MCF 10A (cell line): ENCODE results near the gene EIF3M. TPM values are rescaled to one million over a fixed set of nuclear protein-coding genes. Genes with fewer than 3 reads are reported as not detected.

Experiments
- BruUV-seq: library from RNA; stranded (reverse); fragments of 400-500 nt; replicated peaks from 2 replicates; lab custom pipeline; 2021; lab: Mats Ljungman, UMichigan
- CTCF ChIA-PET: fragments of 300-600 bp; sonication (Branson Sonifier 250); formaldehyde crosslinking; extraction: SDS; loops from one replicate; lab custom pipeline; 2021; ENCODE audit warnings: antibody characterized with exemption, inconsistent platforms; lab: Yijun Ruan, JAX
- POLR2A ChIA-PET: fragments of 300-600, 350-650 bp; sonication (Branson Sonifier 250); formaldehyde crosslinking; extraction: SDS; loops from one replicate; lab custom pipeline; 2020; ENCODE audit warnings: antibody characterized with exemption, inconsistent platforms; lab: Yijun Ruan, JAX
- DNase-seq: peaks from one replicate; pipeline ENCODE4 v3.0.0-alpha.2; 2018; ENCODE audit not compliant: unreplicated experiment
- H3K27ac Mint-ChIP-seq: one replicate; pipeline ENCODE4 v1.8.0; 2022; ENCODE audit warnings: mild to moderate bottlenecking, low read depth, mixed read lengths; ENCODE audit not compliant: unreplicated experiment
- H3K27me3 Mint-ChIP-seq: one replicate; pipeline ENCODE4 v1.8.0; 2022; ENCODE audit warnings: mixed read lengths; ENCODE audit not compliant: insufficient read depth, unreplicated experiment
- H3K36me3 Mint-ChIP-seq: one replicate; pipeline ENCODE4 v1.8.0; 2022; ENCODE audit warnings: mild to moderate bottlenecking, moderate library complexity, mixed read lengths; ENCODE audit not compliant: insufficient read depth, unreplicated experiment
- H3K4me1 Mint-ChIP-seq: one replicate; pipeline ENCODE4 v1.8.0; 2022; ENCODE audit warnings: mixed read lengths; ENCODE audit not compliant: insufficient read depth, unreplicated experiment
- H3K4me3 Mint-ChIP-seq: one replicate; pipeline ENCODE4 v1.8.0; 2022; ENCODE audit warnings: mild to moderate bottlenecking, moderate library complexity, mixed read lengths; ENCODE audit not compliant: unreplicated experiment
- H3K9me3 Mint-ChIP-seq: one replicate; pipeline ENCODE4 v1.8.0; 2022; ENCODE audit warnings: mixed read lengths; ENCODE audit not compliant: unreplicated experiment
- CTCF ChIP-seq: fragments of 200-600 bp; IDR thresholded peaks from one replicate; pipeline ENCODE4 v1.8.0; 2022; ENCODE audit warnings: antibody characterized with exemption, mild to moderate bottlenecking; ENCODE audit not compliant: unreplicated experiment
- intact Hi-C: fragments of 100-400 bp; cut with micrococcal nuclease; formaldehyde crosslinking; loops from 2 replicates; pipeline ENCODE4 v1.14.1; 2022
- total RNA-seq: library from RNA; stranded (reverse); gene quantifications from 2 replicates; pipeline ENCODE4 v1.2.3, GENCODE V29; 2022

Gene EIF3M
- total RNA-seq, 1 experiment from 2014 or later: 443 TPM

- H3K27me3 Mint-ChIP-seq: no peaks in the 10 kb centered on the region
- no TSS peak for BruUV-seq
- H3K27ac Mint-ChIP-seq: no peak overlapping the region
- ChIA-PET POLR2A (interaction anchor here (0.6 kb wide), 1 partner anchor 29 kb away, joined by 3 read pairs; no protein-coding TSS in a partner anchor), CTCF (interaction anchor here (0.6 kb wide), 2 partner anchors 22 to 141 kb away, joined by 3 to 6 read pairs; no protein-coding TSS in a partner anchor)
- intact Hi-C loops: no loop called here
- DNase-seq: no peak
- H3K36me3 Mint-ChIP-seq: no peaks in the 10 kb centered on the region
- TF ChIP-seq CTCF: no peak
- H3K4me3 Mint-ChIP-seq: no peak overlapping the region
- no peaks in the 10 kb centered on the region for H3K4me1 Mint-ChIP-seq
- H3K9me3 Mint-ChIP-seq: no peaks in the 10 kb centered on the region
Measured at GRCh38 chr11:32630844-32631243, 47.2 kb downstream of the EIF3M start.

GRCh38 chr11:32635819-32636218 lies 52.2 kb downstream of the EIF3M start:
- ChIA-PET POLR2A (no interaction called here), CTCF (no interaction called here)
- DNase-seq: no peak
- no peaks in the 10 kb centered on the region for H3K9me3 Mint-ChIP-seq
- no peaks in the 10 kb centered on the region for H3K4me1 Mint-ChIP-seq
- no peak overlapping the region for H3K4me3 Mint-ChIP-seq
- H3K36me3 Mint-ChIP-seq: no peaks in the 10 kb centered on the region
- no peak overlapping the region for H3K27ac Mint-ChIP-seq
- no TSS peak for BruUV-seq
- intact Hi-C loops: no loop called here
- no peaks in the 10 kb centered on the region for H3K27me3 Mint-ChIP-seq
- TF ChIP-seq CTCF: no peak

GRCh38 chr11:32641361-32641760 lies 57.7 kb downstream of the EIF3M start:
- no peak for DNase-seq
- TF ChIP-seq CTCF: no peak
- CTCF ChIA-PET: interaction anchor here (0.5 to 0.6 kb wide), 3 partner anchors 10 to 152 kb away, joined by 3 read pairs; no protein-coding TSS in a partner anchor
- POLR2A ChIA-PET: no interaction called here
- intact Hi-C loops: no loop called here
- Mint-ChIP-seq H3K9me3 (no peaks in the 10 kb centered on the region), H3K27ac (no peak overlapping the region), H3K36me3 (no peaks in the 10 kb centered on the region), H3K27me3 (no peaks in the 10 kb centered on the region), H3K4me3 (no peak overlapping the region), H3K4me1 (no peaks in the 10 kb centered on the region)
- no TSS peak for BruUV-seq

GRCh38 chr11:32643526-32643925 lies 59.9 kb downstream of the EIF3M start:
- intact Hi-C loops: no loop called here
- ChIA-PET POLR2A (interaction anchor here (0.9 kb wide), 1 partner anchor 60 kb away, joined by 5 read pairs; the partner anchor contains the start of gene EIF3M), CTCF (interaction anchor here (0.7 to 1.2 kb wide), 3 partner anchors 16 to 151 kb away, joined by 3 to 4 read pairs (median 3); partner anchors contain the start of gene CCDC73)
- H3K27me3 Mint-ChIP-seq: no peaks in the 10 kb centered on the region
- H3K9me3 Mint-ChIP-seq: no peaks in the 10 kb centered on the region
- no TSS peak for BruUV-seq
- peak; percentile 59 for DNase-seq
- no peaks in the 10 kb centered on the region for H3K36me3 Mint-ChIP-seq
- H3K27ac Mint-ChIP-seq: no peak overlapping the region
- TF ChIP-seq CTCF: no peak
- H3K4me3 Mint-ChIP-seq: no peak overlapping the region
- no peaks in the 10 kb centered on the region for H3K4me1 Mint-ChIP-seq

Other genes with a start within 250 kb of the EIF3M start
- gene WT1, start 148.3 kb upstream of the EIF3M start, total RNA-seq: 0.22 and 0.61 TPM in 2 replicates
- 0.09 and 0.17 TPM in 2 replicates for gene CCDC73, start 210.8 kb downstream of the EIF3M start, total RNA-seq
- 1.1 and 1.2 TPM in 2 replicates for gene PRRG4, start 246.1 kb downstream of the EIF3M start, total RNA-seq